ENCODE measurements around the gene POMGNT2.

DNA sequence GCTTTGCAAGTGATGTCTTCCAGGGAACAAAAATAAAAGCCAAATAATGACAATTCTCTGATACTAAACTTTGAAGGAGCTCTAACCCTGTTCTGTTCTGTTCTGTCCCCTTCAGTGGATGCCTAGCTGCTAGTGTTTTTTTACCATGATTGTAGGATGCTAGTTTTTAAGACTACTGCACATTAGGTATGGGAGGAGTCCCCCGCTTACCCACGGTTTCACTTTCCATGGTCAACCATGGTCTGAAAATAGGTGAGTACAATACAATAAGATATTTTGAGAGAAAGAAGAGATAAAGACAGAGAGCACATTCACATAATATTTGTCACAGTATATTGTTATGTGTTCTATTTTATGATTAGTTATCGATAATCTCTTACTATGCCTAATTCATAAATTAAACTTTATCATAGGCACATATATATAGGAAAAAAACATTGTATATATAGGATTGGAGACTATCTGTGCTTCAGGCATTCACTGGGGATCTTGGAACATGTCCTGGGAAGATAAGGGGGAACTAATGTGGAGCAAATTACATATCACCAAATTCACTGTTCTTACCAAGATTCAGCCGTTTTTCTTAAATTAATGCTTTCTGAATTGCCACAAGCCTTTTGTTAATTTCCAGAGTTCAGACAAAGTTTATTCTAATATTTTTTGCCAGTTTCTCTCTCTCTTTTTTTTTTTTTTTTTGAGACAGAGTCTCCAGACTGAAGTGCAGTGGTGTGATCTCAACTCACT lies 32.8 kb upstream of the POMGNT2 start:
- TF ChIP-seq, protein P1, sequence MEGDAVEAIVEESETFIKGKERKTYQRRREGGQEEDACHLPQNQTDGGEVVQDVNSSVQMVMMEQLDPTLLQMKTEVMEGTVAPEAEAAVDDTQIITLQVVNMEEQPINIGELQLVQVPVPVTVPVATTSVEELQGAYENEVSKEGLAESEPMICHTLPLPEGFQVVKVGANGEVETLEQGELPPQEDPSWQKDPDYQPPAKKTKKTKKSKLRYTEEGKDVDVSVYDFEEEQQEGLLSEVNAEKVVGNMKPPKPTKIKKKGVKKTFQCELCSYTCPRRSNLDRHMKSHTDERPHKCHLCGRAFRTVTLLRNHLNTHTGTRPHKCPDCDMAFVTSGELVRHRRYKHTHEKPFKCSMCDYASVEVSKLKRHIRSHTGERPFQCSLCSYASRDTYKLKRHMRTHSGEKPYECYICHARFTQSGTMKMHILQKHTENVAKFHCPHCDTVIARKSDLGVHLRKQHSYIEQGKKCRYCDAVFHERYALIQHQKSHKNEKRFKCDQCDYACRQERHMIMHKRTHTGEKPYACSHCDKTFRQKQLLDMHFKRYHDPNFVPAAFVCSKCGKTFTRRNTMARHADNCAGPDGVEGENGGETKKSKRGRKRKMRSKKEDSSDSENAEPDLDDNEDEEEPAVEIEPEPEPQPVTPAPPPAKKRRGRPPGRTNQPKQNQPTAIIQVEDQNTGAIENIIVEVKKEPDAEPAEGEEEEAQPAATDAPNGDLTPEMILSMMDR (optimal IDR thresholded peaks at IDR 0.05 in 1 of 3, IDR thresholded peaks at IDR 0.05 in 1 of 3, conservative IDR thresholded peaks at IDR 0.05 in 1 of 3; ENCODE audit: extremely low read depth in 1 of 3, insufficient read depth in 2 of 3, low read length in 3 of 3) = no peak
- TF ChIP-seq EZH2 (IDR thresholded peaks at IDR 0.05; ENCODE audit: low read length) = no peak
